DND-41 (cell line): ENCODE measurements around the gene MYH14.

Source experiments
- CTCF ChIP-seq: IDR thresholded peaks from 2 replicates; pipeline ENCODE4 v1.5.1; 2012; ENCODE audit warnings: borderline replicate concordance, low read length, moderate library complexity, mild to moderate bottlenecking; ENCODE audit not compliant: poor library complexity, severe bottlenecking; ENCODE audit errors: extremely low read depth
- EZH2 ChIP-seq: IDR thresholded peaks from 3 replicates; pipeline ENCODE4 v1.6.1; 2012; ENCODE audit warnings: borderline replicate concordance, low read depth, mild to moderate bottlenecking, moderate library complexity, low read length, inconsistent platforms; ENCODE audit not compliant: severe bottlenecking

GRCh38 chr19:50328224-50328872, 124.9 kb downstream of the MYH14 start:
- TF ChIP-seq CTCF: no peak
- TF ChIP-seq EZH2: no peak
